CMK (cell line): ENCODE data around the gene HMGN2.
A peak's percentile ranks its signal among the peaks of the same experiment; 100 is the strongest.
"Not testable (repeated sequence)": the region's sequence is repeated elsewhere in the genome, so short reads cannot be mapped to it uniquely, and the experiment has no call there.

Experiments
- DNase-seq: peaks from one replicate; pipeline ENCODE4 v3.0.0-alpha.2; 2010; ENCODE audit warnings: low read depth

HMGN2 gene

DNA sequence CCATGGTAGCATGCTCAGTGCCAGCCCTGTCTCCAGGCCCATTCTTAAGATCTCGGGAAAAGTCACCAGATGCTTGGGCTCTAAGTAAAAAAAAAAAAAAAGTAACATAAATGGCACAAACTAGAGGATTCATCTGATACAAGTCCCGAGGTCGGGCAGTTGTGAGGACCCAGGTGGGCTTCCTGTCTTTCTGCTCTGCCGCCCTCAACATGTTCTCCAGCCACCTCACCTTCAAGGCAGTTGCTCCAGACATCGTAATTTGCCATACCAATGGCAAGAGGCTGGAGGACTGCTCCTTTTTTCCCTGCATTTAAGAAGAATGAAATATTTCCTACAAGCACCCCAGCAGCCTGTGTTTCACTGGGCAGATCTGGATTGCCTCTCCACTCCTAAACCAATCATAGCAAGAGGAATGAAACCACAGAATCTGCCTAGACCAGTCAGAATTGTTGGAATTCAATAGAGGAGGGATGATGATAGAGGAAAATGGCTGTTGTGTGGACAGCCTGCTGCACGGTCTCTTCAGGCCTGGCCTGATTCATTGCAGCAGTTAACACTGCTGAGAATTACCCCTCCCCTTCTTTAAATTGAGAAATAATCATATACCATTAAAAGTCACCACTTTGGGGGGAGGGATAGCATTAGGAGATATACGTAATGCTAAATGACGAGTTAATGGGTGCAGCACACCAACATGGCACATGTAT lies 5.4 kb downstream of the HMGN2 start:
- no peak for DNase-seq

- DNase-seq = no peak
These were observed 5.9 kb downstream of the HMGN2 start for GRCh38 chr1:26478159-26478558.

DNA sequence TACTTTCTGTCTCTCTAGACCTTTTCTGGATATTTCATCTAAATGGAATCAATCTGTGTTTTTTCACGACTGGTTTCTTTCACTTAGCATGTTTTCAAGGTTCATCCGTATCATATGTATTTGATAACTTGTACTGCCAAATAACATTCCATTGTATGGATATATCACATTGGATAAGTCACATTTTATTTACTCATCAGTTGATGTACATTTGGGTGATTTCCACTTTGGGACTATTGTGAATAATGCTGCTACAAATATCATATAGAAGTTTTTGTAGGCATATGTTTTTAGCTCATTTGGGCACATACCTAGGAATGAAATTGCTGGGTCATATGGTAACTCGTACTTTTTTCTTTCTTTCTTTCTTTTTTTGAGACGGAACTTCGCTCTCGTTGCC lies 6.7 kb downstream of the HMGN2 start:
- no peak for DNase-seq

DNA sequence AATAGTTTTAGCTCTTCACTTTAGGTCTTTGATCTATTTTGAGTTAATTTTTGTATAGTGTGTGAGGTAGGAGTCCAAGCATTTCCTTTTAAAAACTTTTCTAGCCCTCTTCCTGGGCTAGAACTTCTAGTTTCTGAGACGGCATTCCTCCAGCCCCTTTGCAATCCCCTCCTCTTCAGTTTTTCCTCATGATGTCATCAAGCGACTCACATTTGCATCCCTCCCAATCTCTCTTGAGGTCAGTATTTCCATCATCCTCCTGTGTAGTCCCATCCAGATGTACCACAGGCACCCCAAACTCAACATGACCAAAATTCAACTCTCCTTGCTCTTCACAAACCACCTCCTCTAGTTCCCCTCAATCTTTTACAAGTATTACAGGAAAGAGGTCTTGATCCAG lies 10.7 kb downstream of the HMGN2 start:
- DNase-seq = no peak

DNA sequence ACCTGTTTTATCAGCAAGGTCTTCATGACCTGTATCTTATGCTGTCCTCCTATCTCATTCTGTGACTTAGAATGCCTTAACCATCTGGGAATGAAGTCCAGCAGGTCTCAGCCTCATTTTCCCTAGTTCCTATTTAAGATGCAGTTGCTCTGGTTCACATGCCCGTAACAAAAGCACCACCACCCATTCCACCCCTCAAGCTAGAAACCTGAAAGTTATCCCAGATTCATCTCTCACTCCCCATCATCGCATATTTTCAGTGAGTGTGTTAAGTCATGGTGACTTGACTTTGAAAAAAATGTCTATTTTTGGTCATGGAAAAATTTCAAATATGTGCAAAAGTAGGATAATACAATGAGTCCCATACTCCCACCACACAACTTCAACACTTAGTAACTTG lies 11.7 kb downstream of the HMGN2 start:
- no peak for DNase-seq

DNA sequence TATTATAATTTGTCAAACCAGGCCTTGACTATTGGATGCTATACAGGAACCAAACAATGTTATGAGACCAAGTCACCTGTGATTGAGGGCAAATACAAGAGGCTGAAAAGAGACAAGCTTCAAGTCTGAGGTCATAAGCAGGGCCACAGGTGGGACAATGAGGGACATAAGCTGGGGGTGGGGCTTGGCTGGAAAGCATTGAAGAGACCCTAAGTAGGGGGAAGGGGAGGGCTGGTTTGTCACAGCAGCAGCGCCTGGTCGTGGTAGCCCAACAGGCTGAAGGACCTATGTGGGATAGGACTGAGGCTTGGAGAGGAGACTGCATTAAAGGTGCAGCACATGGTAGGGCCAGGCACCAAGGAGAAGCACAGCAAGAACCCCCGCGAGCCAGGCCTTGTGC lies 17.9 kb downstream of the HMGN2 start:
- no peak for DNase-seq

- DNase-seq = no peak
These were observed 21.0 kb downstream of the HMGN2 start for GRCh38 chr1:26493267-26493666.

DNA sequence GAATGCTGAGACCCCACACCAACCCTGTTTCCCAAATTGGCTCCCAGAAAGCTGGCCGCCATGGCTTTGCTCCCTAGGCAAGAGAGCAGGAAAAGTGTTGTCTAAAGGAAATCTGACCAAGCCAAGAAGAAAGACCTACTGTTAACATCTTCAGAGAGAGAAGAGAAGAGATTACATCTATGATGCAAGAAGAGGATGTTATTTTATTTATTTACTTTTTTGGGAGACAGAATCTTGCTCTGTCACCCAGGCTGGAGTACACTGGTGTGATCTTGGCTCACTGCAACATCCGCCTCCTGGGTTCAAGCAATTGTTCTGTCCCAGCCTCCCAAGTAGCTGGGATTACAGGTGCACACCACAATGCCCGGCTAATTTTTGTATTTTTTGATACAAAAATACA lies 21.7 kb downstream of the HMGN2 start:
- DNase-seq = no peak

DNA sequence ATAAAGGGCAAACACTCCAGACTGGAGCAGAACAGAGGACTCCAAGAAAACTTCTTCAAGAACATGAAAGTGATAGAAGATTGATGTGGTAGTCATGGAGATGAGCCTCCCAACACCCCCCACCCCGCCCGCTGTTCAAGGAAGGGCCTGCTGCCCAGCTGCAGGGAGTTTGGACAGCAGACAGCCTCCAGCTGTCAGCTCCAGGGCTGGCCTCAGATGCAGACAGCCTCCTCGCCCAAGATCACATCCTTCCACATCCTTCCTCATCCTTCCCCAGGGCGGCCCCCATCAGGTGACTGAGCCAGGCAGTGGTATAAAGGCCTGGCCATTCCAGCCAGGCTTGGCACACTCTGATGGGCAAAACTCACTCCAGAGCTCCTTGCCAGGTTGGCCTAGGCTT lies 24.6 kb downstream of the HMGN2 start:
- DNase-seq = no peak

DNA sequence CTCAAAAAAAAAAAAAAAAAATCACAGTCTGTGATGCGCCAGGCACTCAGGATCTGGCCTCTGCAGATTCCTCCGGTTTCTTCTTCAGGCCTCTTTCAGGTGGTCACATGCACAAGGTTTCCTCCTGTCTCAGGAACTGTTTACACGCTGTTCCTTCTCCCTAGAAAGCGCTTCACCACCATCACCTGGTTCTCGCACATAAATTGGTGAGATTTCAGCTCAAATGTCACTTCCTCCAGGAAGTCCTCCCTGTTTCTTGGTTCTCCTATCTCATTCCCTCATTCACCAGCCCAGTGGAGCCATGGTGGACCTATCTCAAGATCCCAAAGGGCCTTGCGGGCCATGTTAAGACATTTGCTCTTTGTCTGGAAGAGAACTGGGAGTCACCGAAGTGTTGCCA lies 26.7 kb downstream of the HMGN2 start:
- no peak for DNase-seq

DNA sequence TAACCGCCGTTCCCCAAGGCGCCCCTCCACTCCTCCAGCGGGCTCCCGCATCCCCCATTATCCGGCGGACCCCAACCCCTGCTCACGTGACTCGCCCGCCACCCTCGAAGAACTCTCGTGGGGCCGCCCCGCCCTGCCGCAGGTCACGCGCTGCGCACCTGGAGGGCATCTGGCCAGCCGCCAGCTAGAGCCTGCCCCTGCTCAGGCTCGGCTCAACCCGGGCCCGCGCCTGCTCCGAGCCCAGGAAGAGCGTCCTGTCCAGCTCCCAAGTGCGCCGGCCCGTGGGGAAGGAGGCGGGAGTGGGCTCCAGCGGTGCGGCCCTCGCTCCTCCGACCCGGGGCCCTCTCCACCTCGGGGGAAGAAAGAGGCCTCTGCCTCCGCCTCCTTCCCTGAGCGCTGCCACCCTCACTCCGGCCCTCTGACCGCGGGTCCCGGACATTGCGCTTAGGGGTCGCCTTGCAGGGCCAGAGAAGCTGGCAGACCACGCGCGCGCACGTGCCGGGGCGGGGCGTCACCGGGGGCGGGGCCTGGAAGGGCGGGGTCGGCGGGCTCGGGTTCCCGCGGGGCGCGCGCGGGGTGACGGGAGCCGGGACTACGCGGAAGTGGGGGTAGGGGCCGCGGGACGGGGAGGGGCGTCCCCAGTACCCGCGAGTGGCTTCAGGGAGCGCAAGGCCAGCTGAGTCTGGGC lies 28.4 kb downstream of the HMGN2 start:
- peak; percentile 91 for DNase-seq

DNA sequence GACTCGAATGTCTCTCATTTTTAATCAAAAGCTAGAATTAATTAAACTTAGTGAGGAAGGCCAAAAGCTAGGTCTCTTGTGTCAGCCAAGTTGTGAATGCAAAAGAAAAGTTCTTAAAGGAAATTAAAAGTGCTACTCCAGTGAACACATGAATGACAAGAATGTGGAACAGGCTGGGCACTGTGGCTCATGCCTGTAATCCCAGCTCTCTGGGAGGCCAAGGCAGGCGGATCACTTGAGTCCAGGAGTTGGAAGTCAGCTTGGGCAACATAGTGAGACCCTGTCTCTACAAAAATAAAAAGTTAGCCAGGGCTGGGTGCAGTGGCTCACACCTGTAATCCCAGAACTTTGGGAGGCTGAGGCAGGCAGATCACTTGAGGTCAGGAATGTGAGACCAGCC lies 38.5 kb downstream of the HMGN2 start:
- not testable (repeated sequence) for DNase-seq

- not testable (repeated sequence) for DNase-seq
These were observed 43.6 kb downstream of the HMGN2 start for GRCh38 chr1:26515836-26516235.

- no peak for DNase-seq
These were observed 44.9 kb downstream of the HMGN2 start for GRCh38 chr1:26516987-26517765.

DNA sequence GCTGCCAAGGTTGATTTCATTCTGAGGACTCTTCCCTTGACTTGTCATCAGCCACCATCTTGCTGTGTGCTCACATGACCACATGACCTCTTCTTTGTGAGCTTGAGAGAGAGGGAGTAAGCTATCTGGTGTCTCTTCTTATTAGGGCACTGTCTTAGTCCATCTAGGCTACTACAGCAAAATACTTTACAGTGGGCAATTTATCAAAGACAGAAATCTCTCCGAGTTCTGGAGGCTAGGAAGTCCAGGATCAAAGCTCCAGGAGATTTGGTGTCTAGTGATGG lies 45.5 kb downstream of the HMGN2 start:
- DNase-seq = no peak

- no peak for DNase-seq
These were observed 46.1 kb downstream of the HMGN2 start for GRCh38 chr1:26518355-26518754.

DNA sequence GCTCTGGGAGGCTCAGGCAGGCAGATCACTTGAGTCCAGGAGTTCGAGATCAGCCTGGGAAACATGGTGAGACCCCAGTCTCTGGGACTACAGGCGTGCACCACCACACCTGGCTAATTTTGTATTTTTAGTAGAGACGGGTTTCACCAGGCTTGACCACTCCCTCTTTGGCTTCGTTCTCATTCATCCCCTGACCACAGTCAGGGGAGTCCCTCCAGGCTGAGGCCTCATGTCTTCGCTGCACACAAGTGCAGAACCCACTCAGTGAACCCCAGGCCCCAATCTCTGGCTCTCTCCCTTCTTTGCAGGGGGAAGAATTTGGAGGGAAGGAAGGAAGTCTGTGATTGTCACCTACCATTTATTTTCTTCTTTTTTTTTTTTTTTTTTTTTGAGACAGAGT lies 48.1 kb downstream of the HMGN2 start:
- no peak for DNase-seq

GRCh38 chr1:26521669-26522030 lies 49.4 kb downstream of the HMGN2 start:
- no peak for DNase-seq

DNA sequence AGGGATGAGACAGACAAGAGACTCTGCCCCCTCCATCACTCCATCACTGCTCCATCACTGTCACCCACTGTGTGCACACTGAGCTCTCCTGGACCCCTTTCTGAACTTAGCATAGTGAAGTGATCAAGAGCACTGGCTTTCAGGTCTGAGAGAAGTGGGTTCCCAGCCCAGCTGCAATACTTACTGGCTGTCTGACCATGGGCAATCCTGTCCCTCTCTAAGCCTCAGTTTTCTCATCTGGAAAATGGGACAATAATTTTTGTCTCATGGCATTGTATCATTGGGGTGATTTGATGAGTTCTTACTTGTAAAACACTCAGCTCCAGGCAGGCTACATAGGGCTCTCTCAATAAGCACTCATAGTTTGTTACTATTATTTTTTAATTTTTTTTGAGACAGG lies 49.8 kb downstream of the HMGN2 start:
- no peak for DNase-seq

- DNase-seq = no peak
These were observed 51.9 kb downstream of the HMGN2 start for GRCh38 chr1:26524181-26524580.
